T-helper 17 cell (primary cell): Measurements from ENCODE around the gene LEF1. TPM values are rescaled to one million over a fixed set of nuclear protein-coding genes. Genes with fewer than 3 reads are reported as not detected.

Experiments used
- ATAC-seq: fragments of 150-1000 bp; cut with Tn5 transposase; 2 replicates; pipeline ENCODE4 v1.10.0; 2021; ENCODE audit warnings: mild to moderate bottlenecking, moderate library complexity
- DNase-seq, 3 donors: peaks; one replicate each; pipeline versions ENCODE4 v3.0.0 to v3.0.0-alpha.2; 2020 to 2021
- H3K9me3 ChIP-seq: one replicate; pipeline ENCODE4 v1.7.0; 2013; ENCODE audit warnings: low read length, mild to moderate bottlenecking; ENCODE audit not compliant: control insufficient read depth, poor library complexity, severe bottlenecking
- H3K27ac Mint-ChIP-seq: one replicate; pipeline ENCODE4 v1.8.0; 2022; ENCODE audit warnings: mild to moderate bottlenecking, moderate library complexity, mixed read lengths
- H3K27me3 Mint-ChIP-seq: one replicate; pipeline ENCODE4 v1.8.0; 2022; ENCODE audit warnings: mixed read lengths
- H3K36me3 Mint-ChIP-seq: one replicate; pipeline ENCODE4 v1.8.0; 2022; ENCODE audit warnings: low read depth, mixed read lengths
- H3K4me1 Mint-ChIP-seq: one replicate; pipeline ENCODE4 v1.8.0; 2022; ENCODE audit warnings: mild to moderate bottlenecking, mixed read lengths
- H3K4me3 Mint-ChIP-seq: one replicate; pipeline ENCODE4 v1.8.0; 2022; ENCODE audit warnings: mild to moderate bottlenecking, moderate library complexity, mixed read lengths
- total RNA-seq, 4 donors: library from RNA in 2 of 4; stranded (reverse) in 2 of 4; gene quantifications; one replicate each; pipeline ENCODE4 v1.2.3 and lab custom pipeline; 2022 to 2026

LEF1 gene
- total RNA-seq, 2 donors from 2014 or later = 236 to 319 TPM

GRCh38 chr4:108035691-108036090 lies 133.0 kb downstream of the LEF1 start:
- H3K36me3 Mint-ChIP-seq = no peaks in the 10 kb centered on the region
- peak overlapping the region; percentile 78 for H3K27ac Mint-ChIP-seq
- DNase-seq (no peak), ATAC-seq (no peak)
- no peak overlapping the region for H3K4me3 Mint-ChIP-seq
- H3K4me1 Mint-ChIP-seq = peaks cover 13% of the 10 kb centered on the region
- H3K27me3 Mint-ChIP-seq = no peaks in the 10 kb centered on the region
- no peaks in the 10 kb centered on the region for H3K9me3 ChIP-seq

GRCh38 chr4:108034565-108034964 lies 134.2 kb downstream of the LEF1 start:
- Mint-ChIP-seq H3K36me3 (no peaks in the 10 kb centered on the region), H3K27me3 (no peaks in the 10 kb centered on the region), H3K4me1 (peaks cover 25% of the 10 kb centered on the region), H3K4me3 (no peak overlapping the region), H3K27ac (no peak overlapping the region)
- H3K9me3 ChIP-seq = no peaks in the 10 kb centered on the region
- ATAC-seq (no peak), DNase-seq (no peak)

- ATAC-seq = no peak
- Mint-ChIP-seq H3K4me1 (peaks cover 27% of the 10 kb centered on the region), H3K27ac (no peak overlapping the region), H3K4me3 (no peak overlapping the region), H3K36me3 (peaks cover 3% of the 10 kb centered on the region), H3K27me3 (no peaks in the 10 kb centered on the region)
- H3K9me3 ChIP-seq = no peaks in the 10 kb centered on the region
- no peak for DNase-seq
Observed at GRCh38 chr4:108033348-108033747, 135.4 kb downstream of the LEF1 start.

GRCh38 chr4:108031427-108032083 lies 137.2 kb downstream of the LEF1 start:
- DNase-seq (no peak), ATAC-seq (no peak)
- Mint-ChIP-seq H3K36me3 (peaks cover 3% of the 10 kb centered on the region), H3K4me1 (peaks cover 27% of the 10 kb centered on the region), H3K4me3 (no peak overlapping the region), H3K27ac (peak overlapping the region; percentile 95), H3K27me3 (no peaks in the 10 kb centered on the region)
- no peaks in the 10 kb centered on the region for H3K9me3 ChIP-seq

- Mint-ChIP-seq H3K4me1 (peaks cover 25% of the 10 kb centered on the region), H3K4me3 (peak overlapping the region; percentile 84), H3K36me3 (peaks cover 3% of the 10 kb centered on the region), H3K27ac (peak overlapping the region; percentile 95), H3K27me3 (no peaks in the 10 kb centered on the region)
- ATAC-seq (peak; percentile 95), DNase-seq (peak in 2 of 3 donors; percentile 44 to 51)
- H3K9me3 ChIP-seq = no peaks in the 10 kb centered on the region
Observed at GRCh38 chr4:108030332-108030731, 138.4 kb downstream of the LEF1 start.

- Mint-ChIP-seq H3K36me3 (peaks cover 3% of the 10 kb centered on the region), H3K27me3 (no peaks in the 10 kb centered on the region), H3K4me1 (peaks cover 25% of the 10 kb centered on the region), H3K4me3 (peak overlapping the region; percentile 70), H3K27ac (peak overlapping the region; percentile 95)
- no peak for DNase-seq
- ATAC-seq = peak; percentile 5
- H3K9me3 ChIP-seq = no peaks in the 10 kb centered on the region
Observed at GRCh38 chr4:108029731-108030130, 139.0 kb downstream of the LEF1 start.

GRCh38 chr4:108029016-108029720 lies 139.6 kb downstream of the LEF1 start:
- DNase-seq (no peak), ATAC-seq (peak; percentile 38)
- H3K9me3 ChIP-seq = no peaks in the 10 kb centered on the region
- Mint-ChIP-seq H3K4me1 (peaks cover 25% of the 10 kb centered on the region), H3K27me3 (no peaks in the 10 kb centered on the region), H3K36me3 (peaks cover 3% of the 10 kb centered on the region), H3K4me3 (peak overlapping the region; percentile 70), H3K27ac (peak overlapping the region; percentile 95)

- no peak for DNase-seq
- H3K9me3 ChIP-seq = no peaks in the 10 kb centered on the region
- Mint-ChIP-seq H3K27ac (no peak overlapping the region), H3K27me3 (no peaks in the 10 kb centered on the region), H3K4me1 (peaks cover 9% of the 10 kb centered on the region), H3K4me3 (no peak overlapping the region), H3K36me3 (peaks cover 5% of the 10 kb centered on the region)
- ATAC-seq = no peak
Observed at GRCh38 chr4:108024878-108025165, 143.9 kb downstream of the LEF1 start.

- Mint-ChIP-seq H3K36me3 (peaks cover 5% of the 10 kb centered on the region), H3K4me1 (peaks cover 4% of the 10 kb centered on the region), H3K27me3 (no peaks in the 10 kb centered on the region), H3K27ac (no peak overlapping the region), H3K4me3 (no peak overlapping the region)
- no peaks in the 10 kb centered on the region for H3K9me3 ChIP-seq
- DNase-seq (no peak), ATAC-seq (no peak)
Observed at GRCh38 chr4:108024085-108024877, 144.5 kb downstream of the LEF1 start.

GRCh38 chr4:108018884-108019187 lies 149.9 kb downstream of the LEF1 start:
- Mint-ChIP-seq H3K4me3 (no peak overlapping the region), H3K4me1 (peaks cover 3% of the 10 kb centered on the region), H3K36me3 (peaks cover 5% of the 10 kb centered on the region), H3K27ac (no peak overlapping the region), H3K27me3 (no peaks in the 10 kb centered on the region)
- no peaks in the 10 kb centered on the region for H3K9me3 ChIP-seq
- DNase-seq = no peak
- ATAC-seq = no peak

- no peaks in the 10 kb centered on the region for H3K27me3 Mint-ChIP-seq
Observed at GRCh38 chr4:108018040-108018883, 150.5 kb downstream of the LEF1 start.

GRCh38 chr4:108013955-108014354 lies 154.8 kb downstream of the LEF1 start:
- ATAC-seq (no peak), DNase-seq (no peak)
- no peaks in the 10 kb centered on the region for H3K27me3 Mint-ChIP-seq
- H3K27ac Mint-ChIP-seq = no peak overlapping the region
- peaks cover 8% of the 10 kb centered on the region for H3K36me3 Mint-ChIP-seq
- no peaks in the 10 kb centered on the region for H3K9me3 ChIP-seq
- peaks cover 8% of the 10 kb centered on the region for H3K4me1 Mint-ChIP-seq
- no peak overlapping the region for H3K4me3 Mint-ChIP-seq

More at GRCh38 chr4:108018040-108018883, 150.5 kb downstream of the LEF1 start:
- H3K27ac Mint-ChIP-seq = peak overlapping the region; percentile 11
- H3K4me3 Mint-ChIP-seq = no peak overlapping the region
- peaks cover 3% of the 10 kb centered on the region for H3K4me1 Mint-ChIP-seq
- H3K9me3 ChIP-seq = no peaks in the 10 kb centered on the region
- peaks cover 5% of the 10 kb centered on the region for H3K36me3 Mint-ChIP-seq
- DNase-seq (peak; percentile 56 to 79 (median 61)), ATAC-seq (peak; percentile 82)

- H3K4me1 Mint-ChIP-seq = peaks cover 8% of the 10 kb centered on the region
- no peaks in the 10 kb centered on the region for H3K9me3 ChIP-seq
- H3K36me3 Mint-ChIP-seq = peaks cover 11% of the 10 kb centered on the region
- H3K27me3 Mint-ChIP-seq = no peaks in the 10 kb centered on the region
- no peak for DNase-seq
- H3K4me3 Mint-ChIP-seq = no peak overlapping the region
- H3K27ac Mint-ChIP-seq = no peak overlapping the region
- no peak for ATAC-seq
Observed at GRCh38 chr4:108013327-108013726, 155.4 kb downstream of the LEF1 start.
